ENCODE data around the gene MAP1LC3B2.

MAP1LC3B2 gene

DNA sequence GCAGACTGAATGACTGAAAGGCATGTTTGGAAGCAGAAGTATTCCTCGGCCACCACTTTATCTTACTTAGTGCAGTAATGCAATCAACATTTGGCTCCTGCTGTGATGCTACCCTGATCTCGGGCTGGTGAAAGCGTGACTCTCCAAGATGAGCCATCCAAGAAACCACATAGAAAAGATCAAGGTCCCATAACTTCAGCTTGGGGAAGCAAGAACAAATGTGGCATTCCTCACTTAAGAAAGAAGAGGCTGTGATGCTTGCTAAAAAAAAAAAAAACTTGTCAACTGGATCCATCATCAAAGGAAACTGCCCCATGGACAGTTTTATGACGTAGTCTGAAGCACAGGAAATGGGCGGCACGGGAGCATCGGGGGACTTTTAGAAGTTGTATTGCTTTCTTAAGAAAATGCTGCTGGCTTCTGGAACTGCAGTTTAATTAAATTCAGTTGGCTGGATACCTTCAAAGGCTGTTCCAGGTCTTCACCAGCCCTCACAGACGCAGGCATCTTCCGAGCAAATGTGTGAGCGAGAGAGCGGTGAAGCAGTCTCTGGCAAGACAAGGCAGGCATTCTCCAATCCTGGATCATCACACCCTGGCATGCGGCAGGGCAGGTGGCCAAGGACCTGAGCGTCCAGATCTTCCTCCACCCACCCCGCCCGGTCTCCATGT is 38.2 kb upstream of the MAP1LC3B2 start:
- DNase-seq (ENCODE audit: low read depth): no peak
- no peak overlapping the region for H3K4me3 ChIP-seq (ENCODE audit: low read depth, low read length)
- TF ChIP-seq CTCF (IDR thresholded peaks at IDR 0.05; ENCODE audit: low read depth, low read length, missing control alignments): no peak

DNA sequence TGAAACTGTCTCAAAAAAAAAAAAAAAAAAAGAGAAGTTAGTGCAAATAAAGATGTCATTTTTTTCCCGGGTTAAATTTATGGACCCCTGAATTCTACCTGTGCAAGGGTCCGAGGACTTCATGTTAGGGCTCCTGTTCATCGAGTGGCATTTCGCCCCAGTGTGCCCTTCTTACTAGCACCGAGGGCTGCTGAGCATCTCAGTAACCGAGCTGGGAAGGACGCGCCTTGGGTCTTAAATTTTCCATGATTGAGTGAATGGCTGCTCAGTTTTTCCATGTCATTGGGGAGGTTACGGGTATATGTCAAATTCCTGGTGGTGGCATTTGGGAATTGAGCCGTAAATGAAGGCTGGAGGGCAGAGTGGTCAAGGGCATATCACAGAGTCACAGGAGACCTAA is 34.9 kb upstream of the MAP1LC3B2 start:
- no peak for TF ChIP-seq CTCF (IDR thresholded peaks at IDR 0.05; ENCODE audit: low read depth, low read length, missing control alignments)
- no peak overlapping the region for H3K4me3 ChIP-seq (ENCODE audit: low read depth, low read length)
- DNase-seq (ENCODE audit: low read depth): no peak

- no peak for TF ChIP-seq CTCF (IDR thresholded peaks at IDR 0.05; ENCODE audit: low read depth, low read length, missing control alignments)
- DNase-seq (ENCODE audit: low read depth): no peak
- H3K4me3 ChIP-seq (ENCODE audit: low read depth, low read length): no peak overlapping the region
Observed at GRCh38 chr12:116524964-116525379, 34.2 kb upstream of the MAP1LC3B2 start.

DNA sequence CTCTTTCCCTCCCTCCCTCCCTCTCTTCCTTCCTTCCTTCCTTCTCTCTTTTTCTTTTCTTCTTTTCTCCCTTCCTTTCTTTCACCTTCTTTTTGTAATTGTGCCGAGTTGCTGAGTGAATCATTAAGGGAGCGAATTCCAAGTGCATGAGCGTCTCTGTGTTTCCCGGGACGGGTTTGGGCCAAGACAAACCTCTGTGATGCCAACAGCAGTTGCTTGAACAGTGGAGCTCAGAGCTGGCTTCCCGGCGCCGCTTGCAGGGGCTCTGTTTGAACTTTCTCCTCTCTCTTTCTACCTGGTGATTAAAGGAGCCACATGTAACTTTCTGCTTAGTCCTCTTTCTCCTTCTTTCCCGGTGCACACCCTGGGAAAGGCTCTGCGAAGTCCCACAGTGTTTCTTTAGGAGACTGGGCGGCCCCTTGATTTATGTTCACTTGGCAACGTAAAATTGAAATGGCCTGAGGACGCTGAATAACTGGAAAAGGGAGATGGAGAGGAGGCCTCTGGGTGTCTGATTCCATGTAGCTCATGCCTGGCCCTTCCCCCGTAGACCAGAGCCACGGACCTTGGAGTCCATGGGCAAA is 33.7 kb upstream of the MAP1LC3B2 start:
- no peak overlapping the region for H3K4me3 ChIP-seq (ENCODE audit: low read depth, low read length)
- TF ChIP-seq CTCF (IDR thresholded peaks at IDR 0.05; ENCODE audit: low read depth, low read length, missing control alignments): no peak
- no peak for DNase-seq (ENCODE audit: low read depth)

DNA sequence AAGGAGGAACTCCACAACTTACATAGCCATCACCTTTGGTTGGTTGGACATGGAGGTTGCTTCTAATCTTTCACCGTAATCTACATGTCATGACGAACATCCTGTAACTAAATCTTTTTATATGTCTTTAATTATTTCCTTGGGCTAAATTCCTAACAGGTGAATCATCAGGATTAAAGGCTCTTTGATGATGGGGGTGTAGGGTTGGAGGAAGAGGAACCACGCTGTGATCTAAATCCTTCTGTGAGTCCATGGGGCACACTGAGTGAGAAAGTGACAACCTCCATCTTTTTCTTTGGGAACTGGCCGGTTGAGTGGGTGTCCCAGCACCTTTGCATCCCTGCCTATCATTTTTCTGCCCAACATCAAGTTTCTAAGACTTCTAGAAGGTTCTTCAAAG is 31.1 kb upstream of the MAP1LC3B2 start:
- no peak for DNase-seq (ENCODE audit: low read depth)
- no peak for TF ChIP-seq CTCF (IDR thresholded peaks at IDR 0.05; ENCODE audit: low read depth, low read length, missing control alignments)
- H3K4me3 ChIP-seq (ENCODE audit: low read depth, low read length): no peak overlapping the region

- no peak for DNase-seq (ENCODE audit: low read depth)
- no peak overlapping the region for H3K4me3 ChIP-seq (ENCODE audit: low read depth, low read length)
- TF ChIP-seq CTCF (IDR thresholded peaks at IDR 0.05; ENCODE audit: low read depth, low read length, missing control alignments): no peak
Observed at GRCh38 chr12:116528498-116528897, 30.7 kb upstream of the MAP1LC3B2 start.

- no peak overlapping the region for H3K4me3 ChIP-seq (ENCODE audit: low read depth, low read length)
- DNase-seq (ENCODE audit: low read depth): no peak
- TF ChIP-seq CTCF (IDR thresholded peaks at IDR 0.05; ENCODE audit: low read depth, low read length, missing control alignments): no peak
Observed at GRCh38 chr12:116529048-116529447, 30.1 kb upstream of the MAP1LC3B2 start.
